Measurements from ENCODE around the gene L3MBTL4.
"Not testable (repeated sequence)": the region's sequence is repeated elsewhere in the genome, so short reads cannot be mapped to it uniquely, and the experiment has no call there.

The L3MBTL4 gene

DNA sequence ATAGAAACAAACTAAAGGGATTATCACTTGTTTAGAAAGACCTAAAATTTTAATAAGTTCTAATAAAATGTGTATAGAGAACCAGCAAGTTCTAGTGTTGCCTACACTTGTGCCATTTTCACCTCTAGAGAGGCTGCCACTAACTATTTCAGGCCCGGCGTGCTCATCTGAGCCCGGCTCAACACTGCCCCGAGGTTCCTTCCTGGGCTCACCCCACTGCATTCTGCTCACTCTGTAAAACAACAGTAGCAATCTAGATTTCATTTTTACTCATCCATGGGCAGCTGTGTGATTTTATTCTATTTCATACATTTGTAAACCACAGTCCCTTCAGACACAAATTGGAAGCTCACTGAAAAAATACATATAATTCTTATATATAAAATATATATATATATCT, 253.2 kb downstream of the L3MBTL4 start:
- DNase-seq: no peak

DNA sequence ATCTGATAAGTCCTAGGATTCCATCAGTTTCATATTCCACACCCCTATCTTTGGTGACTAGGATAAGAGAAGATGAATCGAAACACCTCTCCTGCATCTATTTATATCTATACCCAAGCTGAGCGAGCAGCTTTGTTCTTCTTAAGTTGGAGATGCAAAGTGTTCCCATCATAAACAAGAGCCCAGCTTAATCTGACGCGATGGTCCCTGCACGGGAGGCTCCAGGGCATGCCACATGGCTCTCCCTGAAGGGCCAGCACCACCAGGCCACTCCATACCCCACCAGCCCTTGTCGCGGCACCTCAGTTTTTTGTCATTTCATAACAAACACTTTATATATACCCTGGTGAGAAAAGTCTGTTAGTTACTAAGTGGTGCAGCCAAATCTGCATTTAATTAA, 255.3 kb downstream of the L3MBTL4 start:
- DNase-seq: no peak

DNA sequence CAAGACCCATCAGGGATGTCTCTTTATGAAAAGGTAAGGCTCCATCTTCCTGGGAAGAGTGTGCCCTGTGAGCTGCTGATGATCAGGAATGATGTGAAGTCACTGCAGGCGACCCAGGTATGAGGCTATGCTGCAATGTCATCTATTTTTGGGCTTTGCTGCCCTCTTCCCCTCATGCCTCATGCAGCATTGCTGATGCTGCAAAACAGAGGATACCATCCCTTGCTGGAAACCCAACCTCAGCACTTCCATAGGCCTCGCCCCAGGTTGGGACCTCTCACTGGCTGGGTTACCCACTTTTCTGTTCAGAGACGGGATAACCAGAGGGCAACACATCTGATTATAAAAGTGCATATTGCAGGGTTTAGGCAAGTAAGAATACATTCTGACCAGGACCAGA, 255.8 kb downstream of the L3MBTL4 start:
- DNase-seq: no peak

DNA sequence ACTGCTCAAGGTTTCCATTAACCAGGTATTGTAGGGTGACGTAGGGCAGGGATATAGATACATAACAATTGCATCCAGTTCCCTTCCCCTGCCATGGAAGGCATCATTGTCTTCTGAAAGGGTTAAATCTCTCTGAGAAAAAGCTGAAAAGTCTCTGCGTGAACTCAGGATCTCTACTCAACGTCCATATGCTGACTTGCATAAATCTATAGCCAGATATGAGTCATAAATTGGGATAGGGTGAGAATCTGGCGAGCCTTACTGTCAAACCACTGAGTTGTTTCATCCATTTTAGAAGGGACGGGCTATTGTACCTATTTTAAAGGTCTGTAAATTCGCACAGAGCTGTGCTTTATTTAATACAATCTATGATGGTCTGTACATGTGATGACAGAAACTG, 258.3 kb downstream of the L3MBTL4 start:
- DNase-seq: no peak

DNA sequence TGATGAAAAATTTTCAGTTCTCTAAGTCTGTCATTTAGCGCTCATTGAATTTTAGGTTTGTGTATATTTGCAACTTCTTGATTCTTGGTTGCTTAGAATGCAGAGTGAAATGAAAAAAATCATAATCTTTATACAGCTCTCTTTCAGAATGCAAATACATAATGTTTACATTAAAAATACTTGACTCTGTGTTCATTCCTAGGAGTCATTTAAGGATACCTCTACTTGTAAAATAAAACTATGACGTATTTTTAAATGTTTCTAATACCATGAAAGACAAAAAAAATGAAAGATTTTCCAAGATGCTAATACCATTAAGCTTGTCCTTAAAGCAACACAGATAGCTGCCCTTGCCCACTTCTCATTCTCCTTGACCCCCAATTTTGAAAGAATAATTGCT, 259.0 kb downstream of the L3MBTL4 start:
- no peak for DNase-seq

DNA sequence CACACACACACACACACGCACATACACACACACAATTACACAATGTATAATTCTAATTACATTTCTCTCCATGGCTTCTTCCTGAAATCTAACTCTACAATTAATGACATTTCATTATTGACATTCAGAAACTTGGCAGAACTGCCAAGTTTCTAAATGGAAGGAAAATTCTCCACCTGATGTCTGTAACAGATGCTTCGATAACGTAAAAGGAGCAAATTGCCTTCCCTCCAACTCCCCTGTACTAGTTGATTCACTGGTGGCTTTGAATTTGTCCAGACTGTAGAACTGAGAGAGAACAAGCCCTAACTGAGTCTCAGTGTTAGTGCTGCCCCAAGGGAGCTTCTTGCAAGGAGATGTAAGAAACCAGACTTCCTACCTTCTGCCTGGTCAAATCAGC, 264.3 kb downstream of the L3MBTL4 start:
- peak; percentile 18 for DNase-seq

DNA sequence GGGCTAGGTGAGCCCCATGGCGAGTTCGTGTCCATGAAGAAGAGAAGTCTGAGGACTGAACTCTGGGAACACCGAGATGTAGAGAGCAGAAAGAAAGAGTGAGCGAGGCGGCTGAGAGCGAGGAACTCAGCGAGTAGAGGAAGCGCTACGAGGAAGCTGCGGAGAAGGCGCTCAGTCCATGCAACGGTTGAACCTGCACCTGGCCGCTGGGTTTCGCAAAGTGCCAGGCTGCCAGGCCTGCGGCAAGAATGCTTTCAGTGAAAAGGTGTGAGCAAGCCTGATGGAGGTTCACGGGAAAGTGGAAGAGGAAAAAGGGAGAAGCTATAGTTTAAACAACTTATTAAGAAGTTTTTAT, 268.4 kb downstream of the L3MBTL4 start:
- no peak for DNase-seq

DNA sequence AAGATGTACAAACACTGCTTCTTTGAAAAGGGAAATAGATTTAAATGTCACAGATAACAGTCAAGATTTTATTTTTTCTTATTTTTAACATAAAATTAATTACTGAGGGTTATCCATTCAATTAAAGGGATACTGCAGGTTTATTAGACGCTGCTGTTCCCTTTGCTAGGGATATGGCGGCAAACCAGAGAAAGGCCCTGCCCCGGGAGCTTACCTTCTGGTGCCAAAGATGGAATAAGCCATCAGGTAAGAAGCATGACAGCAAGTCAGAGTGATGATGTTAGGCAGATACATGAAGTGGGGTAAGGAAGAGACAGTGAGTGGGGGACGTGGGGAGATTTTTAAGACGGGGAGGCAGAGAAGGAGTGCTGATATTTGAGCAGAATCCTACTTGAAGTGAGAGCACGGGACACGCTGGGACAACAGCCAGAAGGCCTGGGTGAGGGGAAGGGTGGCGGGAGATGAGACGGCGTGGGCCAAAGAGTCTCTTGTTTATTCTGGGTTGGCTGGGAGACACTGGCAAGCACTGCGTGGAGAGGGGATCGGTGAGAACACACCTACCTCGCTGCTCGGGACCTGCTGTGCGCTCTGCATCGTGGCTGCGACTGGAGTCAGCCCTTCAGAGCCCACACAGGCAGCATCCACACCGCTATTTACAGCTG, 268.9 kb downstream of the L3MBTL4 start:
- no peak for DNase-seq

DNA sequence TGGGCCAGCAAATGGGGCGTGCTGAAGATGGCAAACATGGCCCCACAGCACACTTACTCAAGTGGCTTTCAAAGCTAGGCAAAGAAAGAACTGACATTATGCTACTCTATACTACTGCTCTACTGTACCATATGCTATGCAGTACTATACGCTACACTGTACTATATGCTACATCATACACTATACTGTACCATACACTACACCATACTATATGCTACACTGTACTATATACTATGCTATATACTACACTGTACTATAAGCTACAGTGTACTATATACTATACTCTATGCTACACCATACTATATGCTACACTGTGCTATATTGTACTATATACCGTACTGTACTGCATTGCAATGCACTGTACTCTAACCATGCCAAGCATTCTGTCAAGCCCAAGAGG, 275.7 kb downstream of the L3MBTL4 start:
- no peak for DNase-seq

DNA sequence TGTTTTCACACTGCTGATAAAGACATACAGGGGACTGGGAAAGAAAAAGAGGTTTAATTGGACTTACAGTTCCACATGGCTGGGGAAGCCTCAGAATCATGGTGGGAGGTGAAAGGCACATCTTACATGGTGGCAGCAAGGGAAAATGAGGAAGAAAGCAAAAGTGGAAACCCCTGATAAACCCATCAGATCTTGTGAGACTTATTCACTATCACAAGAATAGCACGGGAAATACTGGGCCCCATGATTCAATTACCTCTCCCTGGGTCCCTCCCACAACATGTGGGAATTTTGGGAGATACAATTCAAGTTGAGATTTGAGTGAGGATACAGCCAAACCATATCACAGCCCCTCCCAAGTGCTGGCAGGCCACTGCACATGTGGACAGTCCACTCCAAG, 278.8 kb downstream of the L3MBTL4 start:
- not testable (repeated sequence) for DNase-seq

DNA sequence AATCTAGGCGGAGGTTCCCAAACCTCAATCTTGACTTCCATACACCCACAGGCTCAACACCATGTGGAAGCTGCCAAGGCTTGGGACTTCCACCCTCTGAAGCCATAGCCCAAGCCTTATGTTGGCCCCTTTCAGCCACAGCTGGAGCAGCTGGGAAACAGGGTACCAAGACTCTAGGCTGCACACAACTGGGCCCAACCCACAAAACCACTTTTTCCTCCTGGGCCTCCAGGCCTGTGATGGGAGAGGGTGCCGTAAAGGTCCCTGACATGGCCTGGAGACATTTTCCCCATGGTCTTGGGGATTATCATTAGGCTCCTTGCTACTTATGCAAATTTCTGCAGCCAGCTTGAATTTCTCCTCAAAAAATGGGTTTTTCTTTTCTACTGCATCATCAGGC, 279.7 kb downstream of the L3MBTL4 start:
- DNase-seq: not testable (repeated sequence)

DNA sequence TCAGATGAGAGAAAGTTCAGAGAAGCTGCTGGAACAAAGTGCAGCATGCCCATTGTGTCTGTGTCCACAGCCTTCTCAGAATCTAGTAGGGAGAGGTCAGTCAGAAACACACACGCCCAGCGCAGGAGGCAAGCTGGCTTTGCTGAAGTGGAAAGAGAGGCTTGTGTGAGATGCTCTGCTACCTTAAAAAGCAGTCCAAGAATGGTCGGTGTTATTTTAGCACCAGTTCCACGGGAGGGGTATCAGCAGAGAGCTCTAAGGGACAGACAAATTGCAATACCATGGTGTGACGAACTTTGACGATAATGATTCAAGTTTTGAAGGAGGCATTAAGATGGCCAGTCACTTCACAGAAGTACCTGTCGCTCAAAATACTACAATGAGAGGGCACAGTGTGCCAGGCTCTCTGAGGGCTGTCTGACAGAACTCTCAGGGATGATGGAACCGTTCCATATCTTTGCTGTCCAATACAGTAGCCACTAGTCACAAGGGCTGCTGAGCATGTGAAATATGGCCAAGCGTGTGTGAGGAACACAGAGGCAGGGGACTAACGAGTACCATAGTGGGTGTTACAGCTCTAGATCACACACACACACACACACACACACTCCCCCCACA, 281.9 kb downstream of the L3MBTL4 start:
- DNase-seq: no peak

DNA sequence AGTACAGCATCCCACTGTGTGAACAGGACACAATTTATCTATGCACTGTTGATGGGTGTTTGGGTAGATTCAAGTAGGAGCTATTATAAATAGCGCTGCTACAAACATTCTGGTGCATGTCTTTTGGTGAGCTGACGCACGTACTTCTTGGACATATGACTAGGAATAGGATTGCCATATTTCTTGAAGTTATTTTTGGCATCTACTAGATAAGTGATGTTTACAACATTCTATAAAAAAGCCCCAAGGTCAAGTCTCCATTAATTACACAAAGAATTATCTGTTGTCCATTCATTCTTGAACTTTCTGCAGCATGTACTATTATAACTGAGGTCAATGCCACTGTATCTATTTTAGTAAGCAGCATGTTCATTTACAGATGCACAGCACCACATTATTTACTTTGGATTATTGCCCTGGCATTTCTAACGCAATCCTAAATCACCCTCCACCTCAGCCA, 293.9 kb downstream of the L3MBTL4 start:
- no peak for DNase-seq

DNA sequence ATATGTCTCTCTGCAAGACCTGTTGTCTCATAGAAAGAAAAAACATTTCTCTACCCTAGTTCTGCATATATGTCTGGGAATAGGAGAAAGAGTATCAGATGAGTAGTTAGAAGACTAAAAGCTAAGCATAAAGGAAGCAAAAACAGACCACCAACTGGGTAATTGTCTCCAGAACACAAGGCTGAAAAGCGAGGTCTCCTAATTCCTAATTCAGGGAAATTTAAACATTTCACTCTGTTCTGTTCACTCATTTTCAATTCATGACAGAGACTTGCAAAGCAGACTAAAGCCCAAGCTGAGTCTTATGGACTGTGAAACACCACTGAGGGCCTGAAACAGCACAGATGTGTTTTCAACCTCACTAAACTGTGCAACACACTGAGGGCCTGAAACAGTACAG, 294.9 kb downstream of the L3MBTL4 start:
- no peak for DNase-seq

DNA sequence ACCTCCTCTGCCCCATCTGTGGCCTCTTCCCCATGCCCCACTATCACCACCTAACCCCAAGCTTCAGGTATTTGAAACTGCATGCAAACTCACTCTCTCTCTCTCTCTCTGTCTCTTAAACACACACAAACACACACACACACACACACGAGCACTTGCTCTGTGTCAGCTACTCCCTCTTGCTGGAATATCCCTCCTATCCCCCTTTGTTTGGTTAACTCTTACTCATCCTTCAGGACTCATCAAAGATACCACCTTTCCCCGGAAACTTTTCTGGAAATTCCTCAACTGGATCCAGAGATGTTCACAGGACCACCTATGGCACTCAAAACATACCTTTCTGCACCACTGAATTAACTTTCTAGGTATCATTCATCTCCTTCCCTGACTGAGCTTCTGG, 296.6 kb downstream of the L3MBTL4 start:
- no peak for DNase-seq

DNA sequence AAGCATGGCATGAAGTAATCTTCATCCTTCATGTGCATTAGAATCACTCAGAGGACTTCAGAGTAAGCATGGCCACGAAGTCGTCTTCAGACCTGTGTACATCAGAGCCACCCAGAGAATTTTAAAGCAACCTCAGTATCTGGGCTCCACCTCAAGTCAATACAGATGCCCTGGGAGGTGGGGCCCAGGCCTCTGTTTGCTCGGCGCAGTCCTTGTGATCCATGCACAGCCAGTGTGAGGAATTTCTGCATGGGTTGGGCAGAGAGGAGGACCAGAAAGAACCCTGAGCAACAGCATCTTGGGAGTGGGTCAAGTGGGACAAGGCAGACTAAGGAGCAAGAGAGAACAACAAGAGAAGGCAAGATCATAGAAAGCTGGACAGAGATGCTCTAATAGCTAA, 299.0 kb downstream of the L3MBTL4 start:
- DNase-seq: no peak

DNA sequence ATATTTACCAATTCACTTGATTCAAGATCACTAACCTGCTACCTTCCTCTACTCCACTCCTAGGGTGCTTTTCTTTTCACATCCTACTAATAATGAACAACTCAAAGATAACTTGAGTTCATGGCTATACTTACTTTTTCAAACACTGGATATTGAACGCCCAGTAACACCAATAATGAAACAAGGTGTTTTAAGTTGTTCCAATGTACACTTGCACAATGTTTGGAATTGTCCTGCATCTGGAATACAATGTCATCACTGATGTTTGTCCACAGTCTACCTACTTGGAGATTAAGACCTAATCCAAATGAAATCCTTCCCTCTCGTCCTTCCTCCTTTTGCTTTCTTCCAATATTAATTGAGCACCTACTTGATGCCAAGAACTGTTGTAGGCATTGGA, 301.1 kb downstream of the L3MBTL4 start:
- DNase-seq: no peak

DNA sequence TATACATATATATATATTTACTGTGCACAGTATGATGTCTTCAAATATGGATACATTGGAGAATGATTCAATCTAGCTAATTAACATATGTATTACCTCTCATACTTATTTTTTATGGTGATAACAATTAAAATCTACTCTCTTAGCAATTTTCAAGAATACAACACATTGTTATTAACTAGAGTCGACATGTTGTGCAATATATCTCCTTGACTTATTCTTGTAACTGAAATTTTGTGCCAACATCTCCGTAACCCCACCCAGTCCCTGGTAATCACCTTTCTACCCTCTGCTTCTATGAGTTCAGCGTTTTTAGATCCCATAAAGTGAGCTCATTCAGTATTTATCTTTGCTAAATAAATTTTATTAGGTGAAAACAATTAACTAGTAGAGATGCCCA, 303.0 kb downstream of the L3MBTL4 start:
- no peak for DNase-seq

DNA sequence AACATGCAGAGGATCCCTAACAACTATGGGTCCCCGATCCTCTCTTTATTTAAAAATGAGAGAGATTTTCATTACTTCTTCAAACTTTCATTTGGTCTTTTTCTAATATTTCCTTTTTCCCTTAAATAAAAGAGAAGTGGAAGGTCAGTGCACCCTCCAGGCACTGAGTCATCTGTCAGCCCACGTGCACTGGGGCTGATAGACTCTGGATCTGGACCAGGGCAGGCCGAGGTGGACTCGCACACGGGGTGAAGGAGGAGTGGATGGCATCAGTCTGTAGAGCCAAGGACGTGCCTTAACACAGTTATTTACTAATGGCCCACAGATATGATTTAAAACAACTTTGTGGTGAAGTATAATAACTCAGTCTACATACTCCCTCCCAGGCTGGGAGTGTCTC, 305.0 kb downstream of the L3MBTL4 start:
- no peak for DNase-seq

DNA sequence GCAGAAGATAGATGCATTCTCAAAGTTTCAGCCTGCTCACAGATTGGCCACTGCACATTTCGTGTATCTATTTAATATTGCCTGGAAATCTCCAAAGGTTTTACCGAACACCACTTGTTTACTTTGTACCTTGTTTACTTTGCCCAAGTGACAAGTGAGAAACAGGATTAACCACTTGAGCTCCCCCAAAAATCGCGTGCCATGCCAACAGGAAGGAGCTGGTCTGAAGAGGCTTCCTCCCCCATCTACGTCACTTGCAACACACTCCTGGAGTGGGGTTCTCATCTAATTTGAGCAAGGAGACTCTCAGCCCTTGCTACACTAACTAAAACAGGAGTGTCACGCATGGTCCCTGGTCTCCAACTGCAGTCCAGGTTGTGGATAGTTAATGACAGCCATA, 306.9 kb downstream of the L3MBTL4 start:
- DNase-seq: peak; percentile 91

DNA sequence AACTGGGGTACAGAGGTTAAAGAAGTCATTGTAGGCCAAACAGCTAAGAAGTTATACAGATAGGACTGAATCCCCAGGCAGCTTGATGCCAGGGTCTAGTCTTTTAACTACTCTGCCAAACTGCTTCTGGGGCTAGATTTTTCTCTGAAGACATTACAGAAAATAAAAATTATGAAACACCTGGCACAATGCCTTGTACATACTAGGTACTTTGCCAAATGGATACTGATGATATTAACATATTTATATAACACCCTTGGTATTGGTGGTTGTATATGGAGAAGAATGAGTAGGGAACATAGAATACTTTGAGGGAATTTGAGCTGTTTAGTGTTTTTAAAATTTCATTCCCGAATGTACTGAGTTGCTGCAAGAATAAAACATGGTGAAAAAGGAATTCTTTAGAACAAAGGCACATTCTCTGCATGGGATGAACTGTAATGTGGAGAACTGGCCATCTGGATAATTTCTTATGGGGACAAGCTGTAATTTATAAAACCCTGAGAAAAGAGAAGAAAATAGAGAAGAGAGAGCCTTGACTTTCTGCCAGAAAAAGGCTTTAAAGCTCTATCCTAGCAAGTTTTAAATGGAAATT, 308.5 kb downstream of the L3MBTL4 start:
- no peak for DNase-seq

DNA sequence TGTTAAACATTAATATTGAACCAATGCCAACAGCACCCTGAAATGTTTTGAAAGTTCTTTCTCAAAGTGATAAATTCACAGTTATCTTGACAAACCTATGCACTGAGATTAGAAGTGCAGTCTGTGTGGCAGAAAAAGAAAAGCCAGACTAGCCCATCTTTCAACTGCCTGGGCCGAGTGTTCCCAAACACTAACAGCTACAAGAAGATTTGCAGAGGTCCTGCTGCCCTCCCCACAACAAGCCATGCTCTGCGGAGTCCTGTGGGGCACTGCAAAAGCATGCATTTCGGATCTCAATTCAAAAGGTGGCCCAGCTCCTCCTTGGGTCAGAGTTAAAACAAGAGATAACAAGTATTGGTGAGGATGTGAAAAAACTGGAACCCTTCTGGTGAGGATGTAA, 311.0 kb downstream of the L3MBTL4 start:
- DNase-seq: no peak

DNA sequence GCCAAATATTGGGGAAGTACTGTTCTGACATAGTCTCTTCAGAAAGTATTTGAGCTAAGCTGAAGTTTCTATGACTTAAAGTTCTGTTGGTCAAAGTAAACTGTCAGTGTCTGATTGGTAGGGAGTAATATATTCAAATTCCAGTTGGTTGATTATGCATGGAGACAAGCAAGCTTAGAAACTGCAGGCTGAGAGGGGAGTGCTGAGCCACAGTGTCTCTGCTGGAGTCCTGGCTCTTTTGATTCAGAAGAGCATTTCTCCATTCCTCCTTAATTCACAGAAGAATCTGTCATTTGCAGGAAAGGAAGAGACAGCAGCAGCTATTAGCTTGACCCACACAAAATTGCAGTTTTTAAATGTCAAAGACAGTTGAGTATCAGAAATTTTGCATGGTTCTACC, 318.0 kb downstream of the L3MBTL4 start:
- no peak for DNase-seq

DNA sequence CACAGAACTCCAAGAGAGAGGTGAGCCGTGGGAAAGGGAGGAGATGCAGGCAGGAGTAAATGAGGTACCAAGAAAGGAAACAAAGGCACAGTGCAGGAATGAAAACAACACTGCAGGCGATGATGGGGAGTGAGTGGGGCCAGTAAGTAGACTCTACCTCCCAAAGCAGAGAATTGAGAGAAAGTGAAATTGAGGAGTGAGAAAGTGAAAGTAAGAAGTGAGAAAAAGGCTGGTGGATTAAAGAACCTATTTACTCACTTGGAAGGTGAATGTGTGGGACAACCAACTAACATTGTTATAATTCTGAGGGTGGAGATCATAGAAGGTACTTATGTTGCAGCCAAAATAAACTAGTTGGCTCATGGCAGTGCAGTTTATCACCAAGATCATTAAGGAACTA, 326.3 kb downstream of the L3MBTL4 start:
- DNase-seq: no peak

DNA sequence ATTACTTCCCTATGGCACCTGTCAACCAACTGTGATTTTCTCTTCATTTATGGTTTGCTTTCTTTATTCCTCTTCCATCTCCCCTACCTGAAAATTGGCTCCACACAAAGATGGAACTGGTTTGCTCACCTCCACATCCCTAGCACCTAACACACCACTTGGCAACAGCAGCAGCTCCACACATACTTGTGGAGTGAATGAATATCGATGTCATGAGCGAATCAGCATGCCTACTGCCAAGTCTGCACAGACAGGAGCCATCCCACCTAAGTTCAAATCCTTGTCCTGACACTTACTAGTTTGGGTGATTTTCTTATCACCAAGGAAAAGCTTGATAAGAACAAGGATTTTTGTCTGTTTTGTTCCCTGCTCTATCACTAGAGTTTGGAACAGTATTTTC, 328.0 kb downstream of the L3MBTL4 start:
- DNase-seq: no peak

Measured in DMS79 treated with DMSO at 0.1 percent for 48 hours (cell line).